NCI-H526 (cell line): Measurements from ENCODE around the gene DNAH17.

ENCODE experiments used
- DNase-seq, 2 experiments: peaks; one replicate each; lab custom pipeline; 2025; lab: John Stamatoyannopoulos, UW

Gene DNAH17

DNA sequence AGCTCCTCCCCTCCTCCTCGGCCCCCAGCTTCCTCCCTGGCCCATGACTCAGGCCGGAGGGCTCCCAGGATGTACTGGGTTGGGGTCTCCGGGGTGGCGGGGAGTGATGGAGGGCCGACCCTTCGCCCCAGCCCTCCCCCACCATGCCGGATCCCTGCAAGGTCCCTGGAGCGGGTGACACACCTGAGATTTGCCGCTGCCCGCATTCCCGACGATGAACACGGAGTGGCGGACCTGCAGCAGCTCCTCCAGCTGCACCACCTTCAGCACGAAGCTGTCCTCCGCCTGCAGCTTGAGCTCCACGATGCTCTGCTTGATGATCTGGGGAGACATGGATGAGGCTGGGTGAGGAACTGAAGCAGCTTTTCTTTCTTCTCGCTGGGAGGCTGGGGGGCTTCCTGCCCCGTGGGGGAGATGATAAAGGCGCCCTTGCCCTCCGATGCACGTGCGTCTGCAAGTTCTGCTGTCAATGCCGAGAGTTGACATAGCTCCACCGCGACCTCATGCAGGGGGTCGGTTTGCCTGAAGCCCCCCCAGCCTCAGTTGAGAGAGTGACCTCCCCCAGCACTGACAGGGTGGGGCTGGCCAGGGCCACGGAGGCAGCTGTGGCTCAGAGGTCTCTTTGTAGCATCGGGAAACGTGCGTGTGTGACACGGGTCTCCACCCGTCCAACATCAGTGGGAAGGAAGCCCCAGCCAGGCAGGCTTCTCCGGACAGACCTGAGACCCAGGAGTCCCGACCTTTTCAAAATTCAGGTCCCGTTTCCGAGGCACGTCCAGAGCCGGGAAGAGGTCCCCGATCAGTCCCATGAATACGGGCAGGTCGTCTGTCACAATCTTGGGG, 83.1 kb downstream of the DNAH17 start:
- DNase-seq = no peak

DNA sequence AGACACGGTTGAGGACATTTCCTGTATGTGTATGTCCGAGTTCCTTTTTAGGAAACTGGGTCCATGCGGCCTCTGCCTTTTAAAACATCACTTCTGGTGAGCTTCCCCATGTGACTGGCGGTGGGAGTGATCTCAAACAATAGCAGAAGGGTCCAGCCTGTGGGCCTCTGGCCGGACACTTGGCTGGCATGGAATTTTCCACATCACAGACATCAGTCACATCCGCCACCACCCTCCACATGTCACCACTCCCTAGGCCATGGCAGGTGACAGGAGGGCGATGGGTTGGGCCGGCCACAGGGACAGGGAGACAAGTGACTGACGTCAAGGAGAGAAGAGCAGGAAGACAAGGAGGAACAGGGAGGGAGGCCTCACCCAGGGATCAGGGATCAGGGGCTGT, 83.7 kb downstream of the DNAH17 start:
- DNase-seq = no peak

DNA sequence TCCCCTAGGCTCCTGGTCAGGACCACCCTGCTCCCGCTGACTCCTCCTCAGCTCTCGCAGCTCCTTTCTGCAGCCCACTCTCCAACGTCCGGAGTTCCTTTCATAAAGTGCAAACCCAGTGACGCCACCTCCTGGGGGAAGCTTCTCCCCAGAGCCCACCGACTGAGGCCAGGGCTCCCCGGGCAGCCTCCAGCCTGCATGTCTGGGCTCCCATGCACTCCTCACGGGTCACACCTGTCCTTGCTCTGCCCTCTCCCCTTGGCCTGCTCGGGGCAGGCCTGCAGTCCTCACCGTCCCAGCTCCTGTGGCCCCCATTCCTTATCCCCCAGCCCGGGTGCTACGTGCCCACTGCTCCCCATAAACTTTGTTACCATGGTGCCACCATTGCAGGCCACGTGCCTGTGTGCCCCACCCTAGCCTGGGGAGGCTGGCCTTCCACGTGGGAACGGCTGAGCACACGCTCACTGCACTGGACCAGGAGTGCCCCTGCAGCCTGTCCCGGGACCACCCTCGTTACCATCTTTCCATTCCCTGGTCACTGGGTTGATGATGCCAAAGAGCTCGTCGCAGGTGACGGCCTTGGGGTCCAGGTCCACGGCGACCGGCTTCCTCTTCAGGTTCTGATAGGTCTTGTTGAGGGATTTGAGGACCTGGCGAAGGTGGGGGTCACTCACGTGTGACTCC, 84.9 kb downstream of the DNAH17 start:
- no peak for DNase-seq

DNA sequence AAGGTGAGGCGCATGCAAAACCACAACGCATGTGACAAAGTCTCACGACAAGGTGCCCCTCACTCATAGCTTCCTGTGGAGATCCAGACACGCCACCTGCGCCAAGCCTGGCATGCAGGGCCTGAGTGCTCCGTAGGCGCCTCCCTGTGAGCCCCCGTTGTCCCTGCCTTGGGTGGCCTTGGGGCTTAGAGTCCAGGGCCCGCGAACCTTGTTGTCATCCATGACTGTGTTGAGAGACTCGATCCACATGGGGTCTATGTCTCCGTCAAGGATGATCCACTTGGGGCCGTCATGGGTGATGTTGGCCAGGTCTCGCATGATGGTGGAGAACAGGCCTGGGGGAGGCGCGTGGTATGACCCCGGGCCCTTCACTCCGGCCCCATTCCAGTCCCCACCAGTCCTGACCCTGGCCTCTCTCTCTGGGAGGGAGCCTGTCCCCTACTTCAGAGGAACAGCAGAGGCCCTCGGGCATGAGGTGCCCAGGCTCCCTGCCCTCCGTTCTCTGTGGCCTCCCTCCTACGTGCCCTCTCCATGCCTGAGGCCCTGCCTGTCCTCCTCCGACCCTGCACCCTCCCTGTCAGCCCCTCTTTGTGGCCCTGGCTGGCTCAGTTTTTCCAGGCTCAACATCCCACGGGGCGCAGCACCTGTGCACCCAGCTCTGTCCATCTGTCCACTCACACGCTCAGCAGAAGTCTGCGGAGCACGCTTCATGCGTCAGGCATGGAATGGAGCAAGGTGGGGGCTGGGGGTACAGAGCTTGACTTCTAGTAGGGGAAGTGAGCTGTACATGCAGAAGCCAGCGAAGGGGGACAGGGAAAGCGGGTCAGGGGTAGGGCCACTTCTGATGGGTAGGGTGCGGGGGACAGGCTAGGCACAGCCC, 85.7 kb downstream of the DNAH17 start:
- DNase-seq = no peak

DNA sequence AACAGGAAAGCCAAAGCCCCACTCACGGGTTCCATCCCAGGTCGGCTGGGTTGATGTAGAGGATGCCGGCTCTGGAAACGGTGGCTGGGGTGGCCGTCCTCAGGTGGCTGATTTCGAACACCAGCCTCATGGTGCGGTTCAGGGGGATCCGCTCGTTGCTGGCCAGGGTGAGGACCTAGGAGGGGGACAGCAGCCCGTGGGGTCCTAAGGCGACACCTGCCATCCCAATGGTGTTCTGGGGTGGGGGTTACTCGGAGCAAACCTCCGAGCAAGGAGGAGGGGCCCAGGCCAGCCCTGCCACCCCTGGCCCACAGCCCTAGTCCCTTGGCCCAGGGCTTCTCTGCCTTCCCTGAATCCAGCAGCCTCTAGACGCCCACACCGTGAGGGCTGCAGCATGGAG, 86.5 kb downstream of the DNAH17 start:
- DNase-seq = no peak

DNA sequence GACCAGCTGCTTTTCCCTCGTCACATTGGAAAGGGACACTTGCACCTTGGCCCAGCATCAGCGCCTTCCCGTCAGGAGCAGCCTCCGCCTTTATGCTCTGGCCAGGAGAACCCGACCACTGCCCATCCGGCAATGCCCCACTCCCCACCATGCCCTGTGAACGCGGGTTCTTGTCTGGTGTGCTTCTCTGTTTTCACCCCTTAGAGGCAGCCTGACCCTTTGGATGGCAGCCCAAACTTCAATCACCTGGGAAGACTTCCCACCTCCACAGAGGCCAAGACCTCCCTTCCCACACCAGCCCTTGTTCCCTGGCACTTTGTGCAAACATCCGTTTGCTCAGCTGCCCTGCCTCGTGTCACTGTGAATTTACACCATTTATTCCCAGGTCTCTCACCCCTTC, 87.0 kb downstream of the DNAH17 start:
- DNase-seq = no peak

DNA sequence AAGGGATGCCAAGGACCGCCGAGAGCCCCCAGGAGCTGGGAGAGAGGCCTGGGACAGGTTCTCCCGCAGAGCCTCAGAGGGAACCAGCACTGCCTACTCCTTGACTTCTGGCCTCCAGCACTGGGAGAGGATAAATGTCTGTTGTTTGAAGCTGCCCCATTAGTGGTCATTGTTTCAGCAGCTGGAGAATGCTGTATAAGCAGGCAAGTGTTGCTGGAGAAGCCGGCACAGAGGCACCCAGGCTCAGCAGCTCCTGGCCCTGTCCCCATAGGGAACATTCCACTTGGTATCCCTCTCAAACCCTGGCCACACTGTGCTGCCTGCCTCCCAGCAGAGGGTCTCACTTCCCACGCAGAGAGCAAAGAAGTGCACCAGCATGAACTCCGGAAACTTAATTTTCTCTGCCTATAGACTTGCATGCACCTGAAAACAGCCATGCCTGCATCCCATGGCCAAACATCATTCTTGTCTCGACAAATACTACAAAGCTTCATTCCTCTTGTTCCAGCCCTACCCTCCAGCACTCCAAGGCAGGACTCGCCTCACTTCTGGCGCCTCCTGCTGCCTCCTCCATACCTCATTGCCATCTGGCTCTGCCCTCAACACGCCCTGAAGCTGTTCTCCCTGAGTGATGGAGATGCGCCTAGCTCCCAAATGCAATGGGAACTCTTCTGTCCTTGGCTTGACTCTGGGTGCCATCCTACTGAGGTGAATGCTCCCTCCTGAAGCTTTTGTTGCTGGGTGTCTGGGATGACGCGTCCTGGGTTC, 88.1 kb downstream of the DNAH17 start:
- DNase-seq = no peak

DNA sequence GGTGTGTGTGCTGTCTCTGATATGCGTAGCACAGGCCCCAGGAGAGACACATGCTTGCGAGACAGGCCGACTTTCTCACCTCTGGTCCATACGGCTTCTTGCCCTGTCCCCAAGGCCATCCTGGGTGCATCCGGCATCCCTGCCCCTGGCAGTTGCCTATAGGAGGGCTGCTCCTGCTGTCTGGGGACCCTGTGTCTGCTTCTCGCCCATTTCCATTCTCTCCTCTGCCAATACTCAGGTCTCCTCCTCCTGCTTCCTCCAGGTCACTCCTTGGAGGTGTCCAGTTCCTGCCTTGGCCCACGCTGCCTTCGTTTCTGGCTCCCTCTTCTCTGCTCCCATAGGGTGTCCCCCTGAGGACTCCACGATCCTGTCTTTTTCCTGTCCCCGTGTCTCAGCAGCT, 89.0 kb downstream of the DNAH17 start:
- no peak for DNase-seq

DNA sequence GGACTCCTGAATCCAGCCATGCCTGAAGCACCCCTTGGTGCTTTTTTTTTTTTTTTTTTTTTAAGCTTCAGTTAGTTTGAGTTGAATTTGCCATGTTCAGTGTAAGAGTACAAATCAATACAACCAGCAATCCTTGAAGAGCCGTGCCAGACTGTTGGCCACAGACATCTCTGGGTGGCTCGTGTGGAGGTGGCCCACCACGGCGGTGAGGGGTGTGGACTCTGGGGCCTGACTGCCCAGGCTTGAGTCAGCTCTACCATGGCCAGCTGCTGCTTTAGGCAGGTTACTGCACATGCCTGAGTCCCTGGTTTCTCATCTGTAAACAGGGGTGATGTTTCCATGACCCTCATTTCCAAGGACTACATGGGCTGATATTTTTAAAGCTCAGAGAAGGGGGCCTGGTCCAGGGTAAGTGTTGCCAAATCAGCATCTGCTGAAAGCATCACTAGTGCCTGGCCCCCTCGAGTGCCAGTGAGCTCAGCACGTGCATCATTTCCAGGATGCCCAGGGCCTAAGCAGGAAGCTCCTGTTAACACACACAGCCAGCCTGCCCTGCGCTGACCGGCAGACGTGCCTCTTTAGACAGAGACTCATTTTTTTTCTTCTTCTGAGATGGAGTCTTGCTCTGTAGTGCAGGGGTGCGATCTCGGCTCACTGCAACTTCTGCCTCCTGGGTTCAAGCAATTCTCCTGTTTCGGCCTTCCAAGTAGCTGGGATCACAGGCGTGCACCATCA, 90.1 kb downstream of the DNAH17 start:
- DNase-seq = no peak

DNA sequence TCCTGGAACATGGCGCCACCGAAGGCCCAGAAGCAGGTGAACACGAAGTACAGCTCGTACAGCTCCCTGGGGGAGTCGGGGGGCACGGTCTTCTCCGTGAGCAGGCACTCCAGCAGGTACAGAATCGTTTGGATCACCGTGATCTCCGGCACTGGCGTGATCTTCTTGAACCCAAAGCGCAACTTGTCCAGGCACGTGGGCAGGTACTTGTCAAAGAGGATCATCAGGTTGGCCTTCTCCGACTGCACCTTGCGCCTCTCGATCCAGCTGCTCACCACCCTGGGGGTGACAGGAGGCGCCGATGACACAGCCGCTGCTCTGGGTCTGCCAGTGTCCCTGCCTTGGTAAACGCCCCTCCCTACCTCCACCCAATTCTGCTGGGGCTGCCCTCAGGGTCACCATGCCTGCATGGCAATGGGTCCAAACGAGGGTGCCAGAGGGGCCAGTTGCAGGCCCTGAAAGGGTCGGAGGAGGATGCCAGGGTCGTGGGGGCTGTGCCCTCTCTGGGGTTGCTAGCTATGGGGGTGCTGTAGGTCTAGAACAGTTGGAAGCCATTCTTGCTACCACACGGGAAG, 90.9 kb downstream of the DNAH17 start:
- DNase-seq = no peak

DNA sequence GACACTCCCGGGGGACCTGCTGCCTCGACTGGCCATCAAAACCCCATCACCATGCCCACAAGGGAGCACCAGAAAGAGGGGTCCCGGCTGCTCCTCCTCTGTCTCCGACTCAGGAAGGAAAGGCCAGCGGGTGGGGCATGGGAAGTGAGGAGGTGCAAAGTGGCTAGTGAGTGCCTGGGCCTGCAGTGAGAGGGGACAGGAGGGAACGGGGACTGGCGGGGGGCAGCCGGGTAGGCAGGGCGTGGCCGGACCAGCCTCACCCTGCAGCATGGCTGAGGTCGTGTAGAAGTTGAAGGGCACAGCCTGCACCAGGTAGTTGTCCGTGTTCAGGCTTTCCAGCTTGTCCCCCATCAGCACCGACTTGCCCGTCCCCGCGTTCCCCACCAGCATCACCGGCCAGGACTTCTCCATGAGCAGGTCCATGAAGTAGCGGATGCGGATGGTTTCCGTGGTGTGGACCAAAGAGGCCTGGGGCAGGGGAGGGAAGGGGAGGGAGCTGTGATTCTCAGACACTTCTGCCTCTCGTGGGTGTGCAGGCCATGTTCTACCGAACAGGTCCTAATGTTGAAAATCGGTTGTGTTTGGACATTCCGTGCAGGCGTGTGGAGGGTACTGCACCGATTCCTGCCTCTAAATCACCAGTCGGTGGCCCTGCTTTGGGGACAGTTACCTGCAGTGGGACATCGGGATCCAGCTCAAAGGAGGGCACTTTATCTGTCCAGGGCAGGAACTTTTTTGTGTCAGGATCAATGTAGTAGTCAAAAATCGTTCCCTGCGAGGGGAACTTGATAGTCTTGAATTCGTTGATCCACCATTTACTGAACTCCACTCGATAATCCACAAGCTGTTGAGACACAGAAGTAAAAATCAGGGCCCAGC, 91.7 kb downstream of the DNAH17 start:
- no peak for DNase-seq

DNA sequence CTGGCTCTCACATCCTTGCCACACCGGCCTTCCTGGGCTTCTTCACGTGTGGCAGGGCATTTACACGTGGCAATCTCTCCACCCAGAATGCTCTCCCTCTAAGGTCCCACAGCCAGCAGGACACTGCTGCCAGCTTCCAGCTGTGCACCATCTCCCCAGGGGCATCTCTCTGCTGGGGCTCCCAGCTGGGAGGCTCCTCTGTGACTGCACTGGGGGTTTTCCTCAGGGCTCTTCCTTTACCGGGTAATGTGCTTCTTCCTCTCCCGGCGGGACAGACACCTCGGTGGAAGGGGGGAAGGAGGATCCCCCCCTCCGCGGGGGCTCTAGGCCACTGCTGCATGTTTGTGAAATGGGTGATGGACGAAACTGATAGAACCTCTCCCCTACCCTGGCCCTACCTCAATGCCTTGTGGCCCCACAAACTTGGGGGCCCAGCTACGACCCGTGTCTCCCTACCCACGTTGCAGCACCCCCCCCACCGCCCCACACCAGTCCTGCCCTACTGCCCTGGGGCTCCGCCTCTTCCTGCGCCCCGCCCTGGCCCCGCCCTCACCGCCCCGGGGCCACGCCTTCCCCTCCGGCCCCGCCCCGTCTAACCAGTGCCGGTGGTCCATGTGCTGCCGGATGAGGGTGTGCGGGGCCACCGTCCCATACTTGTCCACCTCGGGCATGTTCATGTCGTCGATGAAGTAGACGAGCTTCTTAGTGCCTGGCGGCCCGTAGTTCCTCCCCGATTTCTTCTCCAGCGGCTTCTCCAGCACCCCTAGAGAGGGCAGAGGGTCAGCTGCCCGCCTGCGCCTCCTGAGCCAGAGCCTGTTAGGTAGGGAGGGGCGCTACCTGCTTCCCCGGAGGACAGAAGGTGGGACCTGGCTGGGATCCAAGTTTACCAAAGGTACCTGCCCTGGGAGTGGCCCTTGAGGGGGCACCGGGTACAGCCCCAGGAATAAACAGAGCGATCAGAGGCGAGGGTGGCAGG, 92.6 kb downstream of the DNAH17 start:
- DNase-seq = no peak

DNA sequence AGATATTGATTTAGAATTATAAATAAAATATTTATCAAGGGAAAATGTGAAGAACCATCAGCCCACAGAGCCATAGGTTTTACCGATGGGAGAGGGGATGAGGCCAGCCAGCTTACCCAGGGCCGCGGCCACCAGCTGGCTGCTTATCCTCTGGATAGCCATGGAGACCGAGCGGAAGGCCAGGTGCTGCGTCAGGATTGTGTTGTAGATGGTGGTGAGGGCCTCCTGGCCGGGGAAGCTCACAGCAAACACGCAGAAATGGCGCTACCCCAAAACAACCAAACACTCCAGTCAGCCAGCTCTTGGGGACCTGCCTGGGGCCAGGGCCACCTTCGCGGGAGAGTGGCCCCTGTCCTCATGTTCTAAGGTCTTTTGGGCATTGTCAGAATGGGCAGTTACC, 97.8 kb downstream of the DNAH17 start:
- DNase-seq = no peak

DNA sequence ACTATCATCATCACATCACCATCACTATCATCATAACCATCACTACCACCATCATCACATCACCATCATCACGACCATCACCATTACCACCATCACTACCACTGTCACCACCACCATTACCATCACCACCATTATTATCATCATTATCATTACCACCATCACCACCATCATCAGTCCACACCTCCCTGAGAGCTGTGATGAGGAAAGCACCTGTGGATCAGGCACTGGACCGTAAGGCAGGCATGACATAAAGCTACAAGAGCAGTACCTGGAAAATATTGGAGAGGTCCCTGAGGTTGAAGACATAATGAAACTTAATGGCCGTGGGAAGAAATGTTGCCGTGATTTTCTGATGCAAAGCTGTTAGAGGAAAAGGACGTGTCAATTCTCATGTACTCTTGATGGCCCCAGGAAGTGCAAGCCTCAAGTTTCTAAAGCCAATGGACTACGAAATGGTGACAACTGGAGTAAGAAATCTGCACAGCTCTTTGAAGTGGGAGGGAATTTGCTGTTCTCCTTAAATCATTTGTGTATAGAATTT, 98.4 kb downstream of the DNAH17 start:
- DNase-seq = no peak

DNA sequence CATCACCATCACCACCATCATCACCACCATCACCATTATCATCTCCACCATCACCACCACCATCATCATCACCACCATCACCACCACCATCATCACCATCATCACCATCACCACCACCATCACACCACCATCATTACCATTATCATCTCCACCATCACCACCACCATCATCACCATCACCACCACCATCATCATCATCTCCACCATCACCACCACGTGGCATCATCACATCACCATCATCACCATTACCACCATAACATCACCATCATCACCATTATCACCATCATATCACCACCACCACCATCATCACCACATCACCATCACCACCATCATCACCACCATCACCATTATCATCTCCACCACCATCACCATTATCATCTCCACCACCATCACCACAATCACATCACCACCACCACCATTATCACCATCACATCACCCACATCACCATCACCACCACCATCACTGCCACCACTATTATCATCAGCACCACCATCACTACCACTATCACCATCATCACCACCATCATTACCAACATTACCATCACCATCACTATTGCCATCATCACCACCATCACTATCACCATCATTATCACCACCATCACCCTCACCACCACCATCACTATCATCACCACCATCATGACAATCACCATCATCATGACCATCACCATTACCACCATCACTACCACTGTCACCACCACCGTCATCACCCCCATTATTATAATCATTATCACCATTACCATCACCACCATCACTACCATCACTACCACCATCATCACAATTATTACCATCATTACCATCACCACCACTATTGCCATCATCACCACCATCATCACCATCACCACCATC, 99.1 kb downstream of the DNAH17 start:
- no peak for DNase-seq

DNA sequence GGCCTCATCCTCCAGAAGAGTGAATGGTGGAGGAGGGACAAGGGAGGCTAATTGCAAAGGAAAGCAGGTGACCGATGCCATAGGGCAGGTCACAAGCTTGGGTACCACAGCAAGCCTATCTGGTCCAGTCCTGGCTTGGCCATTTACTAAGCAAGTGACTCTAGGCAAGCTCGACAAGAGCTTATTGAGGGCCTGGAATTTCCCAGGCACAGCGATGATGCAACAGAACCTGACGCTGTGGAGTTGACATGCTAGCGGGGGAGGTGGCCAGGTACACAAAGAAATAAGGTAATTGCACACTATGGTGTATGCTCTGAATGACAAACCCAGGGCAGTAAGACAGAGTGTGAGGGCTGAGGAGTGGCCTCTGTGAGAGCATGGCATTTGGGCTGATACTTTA, 100.2 kb downstream of the DNAH17 start:
- no peak for DNase-seq

DNA sequence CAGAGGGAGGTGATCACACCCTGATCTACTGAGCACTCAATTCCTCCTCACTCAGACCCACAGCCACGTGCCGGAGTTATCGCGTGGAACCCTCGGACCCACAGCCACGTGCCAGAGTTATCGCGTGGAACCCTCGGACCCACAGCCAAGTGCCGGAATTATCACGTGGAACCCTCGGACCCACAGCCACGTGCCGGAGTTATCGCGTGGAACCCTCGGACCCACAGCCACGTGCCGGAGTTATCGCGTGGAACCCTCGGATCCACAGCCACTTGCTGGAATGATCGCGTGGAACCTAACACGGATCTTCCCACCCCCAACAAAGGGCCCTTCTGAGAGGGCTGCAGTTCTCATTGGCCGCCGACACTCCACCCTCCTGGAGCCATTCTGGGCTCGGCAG, 101.0 kb downstream of the DNAH17 start:
- DNase-seq = no peak
